Omental fat pad (tissue), 4 donors: ENCODE measurements around the gene ATP8B1. TPM values are rescaled to one million over a fixed set of nuclear protein-coding genes. Genes with fewer than 3 reads are reported as not detected.

Experiments
- ATAC-seq: fragments of 150-250 bp; one replicate; pipeline ENCODE4 v1.9.1; 2016; ENCODE audit warnings: mild to moderate bottlenecking, moderate library complexity; ENCODE audit not compliant: low FRiP score
- DNase-seq: peaks from one replicate; pipeline ENCODE4 v3.0.0-alpha.2; 2019; ENCODE audit warnings: low spot score
- total RNA-seq, 4 donors: library from RNA; depleted of rRNA; stranded (reverse); fragments of >200 nt; gene quantifications; one replicate each; pipeline ENCODE4 v1.1.0, GENCODE V29; 2016
- TF ChIP-seq, protein P1 (sequence below), 3 donors: fragments of 450-650 bp; IDR thresholded peaks; one replicate each; pipeline ENCODE4 v1.5.1; 2016 to 2017; ENCODE audit warnings: antibody characterized with exemption in 3 of 3, mild to moderate bottlenecking in 3 of 3, moderate library complexity in 2 of 3

Gene ATP8B1
- total RNA-seq, 4 donors from 2014 or later, result 6.3 to 21.8 (median 7.9) TPM

DNA sequence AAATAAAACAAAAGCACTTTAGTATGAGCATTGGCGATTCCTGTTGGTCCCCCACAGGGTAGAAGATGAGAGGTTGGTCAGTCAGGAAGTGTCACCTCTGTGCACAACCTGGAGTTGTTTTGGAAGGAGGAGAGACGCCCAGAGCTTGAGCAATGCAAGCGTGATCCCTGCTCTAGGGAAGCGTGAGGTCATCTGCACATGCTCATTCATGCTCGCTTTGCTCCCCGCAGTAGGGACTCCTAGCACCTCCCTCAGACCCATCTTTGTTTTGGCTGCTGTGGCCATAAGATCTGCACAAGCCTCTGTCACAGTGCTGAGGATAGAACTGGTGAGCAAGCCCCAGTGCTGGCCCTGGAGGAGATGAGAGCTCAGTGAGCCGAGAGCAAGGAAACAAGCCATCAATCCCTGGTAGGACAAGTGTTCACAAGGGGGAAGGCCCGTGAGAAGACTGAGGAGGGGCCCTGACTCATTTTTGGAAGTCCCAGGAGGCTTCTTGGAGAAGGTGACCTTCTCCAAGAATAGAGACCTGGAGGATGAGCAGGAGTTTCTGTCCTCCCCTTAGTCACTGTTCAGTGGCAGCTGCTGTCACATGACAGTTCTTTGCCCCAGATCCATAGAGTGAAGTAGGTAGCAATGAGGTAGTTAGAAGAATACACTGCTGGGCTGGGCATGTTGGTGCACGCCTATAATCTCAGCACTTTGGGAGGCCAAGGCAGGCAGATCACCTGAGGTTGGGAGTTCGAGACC, 13.3 kb upstream of the ATP8B1 start:
- no peak for ATAC-seq
- TF ChIP-seq, protein P1, sequence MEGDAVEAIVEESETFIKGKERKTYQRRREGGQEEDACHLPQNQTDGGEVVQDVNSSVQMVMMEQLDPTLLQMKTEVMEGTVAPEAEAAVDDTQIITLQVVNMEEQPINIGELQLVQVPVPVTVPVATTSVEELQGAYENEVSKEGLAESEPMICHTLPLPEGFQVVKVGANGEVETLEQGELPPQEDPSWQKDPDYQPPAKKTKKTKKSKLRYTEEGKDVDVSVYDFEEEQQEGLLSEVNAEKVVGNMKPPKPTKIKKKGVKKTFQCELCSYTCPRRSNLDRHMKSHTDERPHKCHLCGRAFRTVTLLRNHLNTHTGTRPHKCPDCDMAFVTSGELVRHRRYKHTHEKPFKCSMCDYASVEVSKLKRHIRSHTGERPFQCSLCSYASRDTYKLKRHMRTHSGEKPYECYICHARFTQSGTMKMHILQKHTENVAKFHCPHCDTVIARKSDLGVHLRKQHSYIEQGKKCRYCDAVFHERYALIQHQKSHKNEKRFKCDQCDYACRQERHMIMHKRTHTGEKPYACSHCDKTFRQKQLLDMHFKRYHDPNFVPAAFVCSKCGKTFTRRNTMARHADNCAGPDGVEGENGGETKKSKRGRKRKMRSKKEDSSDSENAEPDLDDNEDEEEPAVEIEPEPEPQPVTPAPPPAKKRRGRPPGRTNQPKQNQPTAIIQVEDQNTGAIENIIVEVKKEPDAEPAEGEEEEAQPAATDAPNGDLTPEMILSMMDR (IDR thresholded peaks at IDR 0.05), result no peak
- no peak for DNase-seq

DNA sequence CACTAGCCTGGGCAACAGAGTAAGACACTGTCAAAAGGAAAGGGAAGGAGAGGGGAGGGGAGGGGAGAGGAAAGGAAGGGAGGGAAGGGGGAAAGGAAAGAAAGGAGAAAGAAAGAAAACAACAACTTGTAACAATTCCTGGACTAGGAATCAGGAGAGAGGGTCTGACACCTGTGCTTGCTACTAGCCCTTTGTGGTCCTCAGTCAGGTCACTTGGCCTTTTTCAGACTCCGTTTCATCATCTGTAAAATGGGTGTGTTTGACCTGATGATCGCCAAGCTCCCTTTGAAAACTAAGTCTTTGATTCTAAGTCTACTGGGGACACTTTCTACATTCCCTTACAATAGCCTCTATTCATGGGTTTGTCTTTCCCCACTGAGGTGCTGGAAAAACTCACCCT, 11.4 kb upstream of the ATP8B1 start:
- TF ChIP-seq, protein P1 (IDR thresholded peaks at IDR 0.05), result no peak
- ATAC-seq (no peak), DNase-seq (no peak)

DNA sequence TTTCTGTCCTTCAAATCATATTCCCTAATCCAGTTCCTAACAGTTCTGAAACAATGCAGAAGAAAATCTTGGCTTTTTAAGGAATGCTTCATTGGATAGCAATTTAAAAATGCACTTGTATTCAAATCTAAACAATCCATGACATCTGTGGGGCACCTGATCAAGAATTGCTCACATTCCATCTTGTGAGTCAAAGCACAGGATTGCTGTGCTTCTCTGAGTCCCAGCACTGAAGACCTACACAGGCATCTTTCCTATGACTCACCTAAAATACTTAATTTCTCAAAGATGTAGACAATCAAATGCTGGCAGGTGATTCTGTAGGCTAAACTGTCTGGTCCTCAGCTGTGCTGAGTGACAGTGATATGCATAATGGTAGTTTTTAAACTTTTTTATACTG, 10.1 kb upstream of the ATP8B1 start:
- no peak for ATAC-seq
- TF ChIP-seq, protein P1 (IDR thresholded peaks at IDR 0.05), result no peak
- DNase-seq, result no peak

DNA sequence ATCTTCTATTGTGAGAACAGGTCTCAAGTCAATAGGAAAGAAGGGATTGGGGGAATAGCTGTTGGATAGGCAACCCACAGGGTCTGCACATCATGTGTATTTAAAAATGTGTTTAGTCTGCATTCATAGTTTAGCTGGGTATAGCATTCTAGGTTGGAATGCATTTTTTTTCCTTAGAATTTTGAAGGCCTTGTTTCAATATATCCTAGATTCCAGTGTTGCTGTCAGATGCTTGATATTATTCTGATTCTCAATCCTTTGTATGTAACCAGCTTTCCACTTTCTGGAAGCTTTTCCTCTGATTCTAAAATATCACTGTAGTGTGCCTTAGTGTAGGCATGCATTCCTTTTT, 9.0 kb upstream of the ATP8B1 start:
- TF ChIP-seq, protein P1 (IDR thresholded peaks at IDR 0.05), result no peak
- DNase-seq, result no peak
- ATAC-seq, result no peak

DNA sequence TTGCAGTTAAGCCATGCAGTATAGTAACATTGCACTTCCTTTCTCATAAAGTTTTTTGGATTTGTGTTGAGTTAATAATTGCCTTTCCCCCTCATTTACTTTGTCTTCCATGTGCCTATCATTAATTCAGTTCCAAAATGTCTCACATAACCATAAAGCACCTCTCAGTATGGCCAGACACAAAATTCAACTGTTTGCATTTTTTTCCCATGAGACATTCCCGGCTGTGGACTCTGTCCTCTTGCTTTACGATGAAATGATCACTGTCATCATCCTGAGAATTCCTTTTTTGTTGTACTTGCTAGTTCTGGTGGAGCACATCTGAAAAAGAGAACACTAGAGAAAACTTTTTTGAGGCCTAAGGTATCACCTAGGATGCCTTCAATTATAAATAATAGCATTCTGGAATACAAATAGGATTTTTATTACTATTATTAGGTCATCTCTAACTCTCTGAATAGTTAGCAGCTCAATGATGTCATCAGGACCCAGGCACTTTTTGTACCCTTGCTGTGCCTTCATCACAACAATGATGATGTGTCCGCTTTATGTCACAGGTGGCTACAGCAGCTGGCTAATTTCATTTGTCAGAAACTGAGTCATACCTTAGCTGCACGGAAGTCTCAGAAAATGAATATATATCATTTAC, 8.5 kb upstream of the ATP8B1 start:
- ATAC-seq (no peak), DNase-seq (no peak)
- TF ChIP-seq, protein P1 (IDR thresholded peaks at IDR 0.05), result no peak

DNA sequence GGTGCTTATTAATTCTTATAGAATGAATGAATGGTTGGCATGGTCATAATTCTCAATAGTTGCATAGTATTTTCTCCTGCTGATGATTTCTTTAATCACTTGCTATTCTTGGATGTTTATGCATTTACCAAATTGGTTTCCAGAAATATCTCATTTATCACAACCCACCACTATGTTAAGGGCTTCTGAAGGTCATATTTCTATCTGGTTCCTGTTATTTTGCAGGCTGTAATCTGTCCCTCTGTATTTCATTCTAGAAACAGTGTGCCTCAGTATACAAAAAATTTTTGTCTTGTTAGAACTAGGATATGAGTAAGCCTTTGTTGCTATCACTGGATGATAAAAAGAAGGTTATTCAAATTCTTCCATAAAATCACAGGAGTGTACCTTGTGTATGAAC, 6.1 kb upstream of the ATP8B1 start:
- ATAC-seq (no peak), DNase-seq (no peak)
- TF ChIP-seq, protein P1 (IDR thresholded peaks at IDR 0.05), result no peak
